ENCODE results near the gene BICRAL. TPM values are rescaled to one million over a fixed set of nuclear protein-coding genes. Genes with fewer than 3 reads are reported as not detected.

BICRAL gene
- total and polyA plus RNA-seq, 9 of the 15 experiments (the other 6 are each of a cell fraction or from before 2014, with no cell fraction given) = 1.2 to 11.9 (median 5.6) TPM

- TF ChIP-seq PBX2 (CRISPR knock-in tag; IDR thresholded peaks at IDR 0.05; ENCODE audit: low read depth) = 0 out of 2 replicates have a peak, but pooled peaks have one; percentile 20
- peak; percentile 94 for TF ChIP-seq PBX2 (tag; conservative IDR thresholded peaks at IDR 0.05; ENCODE audit: low read depth)
Observed at GRCh38 chr6:42742116-42742894, 39.5 kb upstream of the BICRAL start (continued).

- in situ Hi-C loops (cut with MboI) = no loop called here
- Histone ChIP-seq H3K79me2 (ENCODE audit: control insufficient read depth, insufficient read depth, low read length) (peaks cover 37% of the 10 kb centered on the region), H3K4me1 (replicated peaks in 1 of 2; ENCODE audit: control insufficient read depth in 2 of 2, insufficient read depth in 2 of 2, low read length in 2 of 2) (peaks cover 13 to 29% of the 10 kb centered on the region in 2 experiments)
- TF ChIP-seq TARDBP (IDR thresholded peaks at IDR 0.05) (0 out of 2 replicates have a peak, but pooled peaks have one; percentile 38), ARID1B (IDR thresholded peaks at IDR 0.05) (peak; percentile 27; the same call in 1 of the 2 replicates), CREM (IDR thresholded peaks at IDR 0.05; ENCODE audit: low read depth) (peak; percentile 41), ZNF695 (CRISPR knock-in tag; IDR thresholded peaks at IDR 0.05) (no peak), MBD2 (IDR thresholded peaks at IDR 0.05; ENCODE audit: borderline replicate concordance, low read depth) (0 out of 2 replicates have a peak, but pooled peaks have one; percentile 15), KHSRP (IDR thresholded peaks at IDR 0.05) (0 out of 2 replicates have a peak, but pooled peaks have one; percentile 10), MYC (IDR thresholded peaks at IDR 0.05; ENCODE audit: low read depth, low read length) (peak; percentile 78), MYC (CRISPR knock-in tag; IDR thresholded peaks at IDR 0.05; ENCODE audit: borderline replicate concordance, low read depth) (no peak), NR2F6 (CRISPR knock-in tag; IDR thresholded peaks at IDR 0.05) (no peak), L3MBTL2 (IDR thresholded peaks at IDR 0.05) (peak; percentile 75), SMARCA5 (IDR thresholded peaks at IDR 0.05) (peak; percentile 59; the same call in 1 of the 2 replicates), TAF1 (IDR thresholded peaks at IDR 0.05; ENCODE audit: control insufficient read depth, extremely low read depth, insufficient read depth, low read length, severe bottlenecking) (peak; percentile 53), ZNF124 (CRISPR knock-in tag; IDR thresholded peaks at IDR 0.05) (no peak), SUPT5H (IDR thresholded peaks at IDR 0.05) (0 out of 2 replicates have a peak, but pooled peaks have one; percentile 32), ZBTB1 (CRISPR knock-in tag; IDR thresholded peaks at IDR 0.05; ENCODE audit: borderline replicate concordance, low read depth) (no peak), BCOR (IDR thresholded peaks at IDR 0.05) (peak; percentile 54)
Observed at GRCh38 chr6:42744351-42744893, 37.4 kb upstream of the BICRAL start.

More at GRCh38 chr6:42744351-42744893, 37.4 kb upstream of the BICRAL start:
- H3K9me3 ChIP-seq (replicated peaks; ENCODE audit: control insufficient read depth, insufficient read depth, low read depth, low read length) = no peaks in the 10 kb centered on the region
- FAIRE-seq (no peak), ATAC-seq (peak; percentile 32), DNase-seq (ENCODE audit: extremely low read depth in 1 of 4, low spot score in 3 of 4) (peak in 1 of 4 experiments; percentile 82)
- ChIA-PET POLR2A (interaction anchor here (0.7 to 6.6 kb wide), 11 partner anchors 10 to 475 kb away, joined by 3 to 73 read pairs (median 5); partner anchors contain the start of genes BICRAL and RPL7L1), CTCF (ENCODE audit: low intra/inter-chr PET ratio) (interaction anchor here (0.8 kb wide), 1 partner anchor 83 kb away, joined by 3 read pairs; no protein-coding TSS in a partner anchor)
- H3K27me3 ChIP-seq (ENCODE audit: control insufficient read depth in 2 of 2, insufficient read depth in 2 of 2, low read length in 2 of 2) = no peaks in the 10 kb centered on the region
- H2AFZ ChIP-seq (ENCODE audit: low read depth, low read length) = peak overlapping the region; percentile 51
- 3% methylated on average over 21 of the region's 21 CpGs for WGBS (ENCODE audit: insufficient coverage, low coverage, missing lambda C conversion rate)
- BruUV-seq (replicated peaks) = no TSS peak
- H3K9ac ChIP-seq (ENCODE audit: insufficient read depth in 1 of 2, low read depth in 2 of 2, low read length in 2 of 2) = peak overlapping the region; percentile 93 to 97
- peak overlapping the region; percentile 92 for H3K27ac ChIP-seq (ENCODE audit: extremely low read depth, low read depth, low read length)
- peak overlapping the region; percentile 90 for H3K4me3 ChIP-seq
- peaks cover 6% of the 10 kb centered on the region for H4K20me1 ChIP-seq (replicated peaks; ENCODE audit: control insufficient read depth, insufficient read depth, low read length)
- peak overlapping the region; percentile 98 for H3K4me2 ChIP-seq (ENCODE audit: insufficient read depth, low read length)
- peaks cover 7% of the 10 kb centered on the region; the same call in 2 of the 3 replicates for H3K36me3 ChIP-seq (ENCODE audit: control insufficient read depth, insufficient read depth, low read length)
- intact Hi-C loops (cut with micrococcal nuclease) = no loop called here
- H3K9me1 ChIP-seq (ENCODE audit: control insufficient read depth, insufficient read depth, low read length) = no peaks in the 10 kb centered on the region

Data from K562 (cell line).